ENCODE data around the gene ZFP57. TPM values are rescaled to one million over a fixed set of nuclear protein-coding genes. Genes with fewer than 3 reads are reported as not detected.

Gene ZFP57
- total and polyA plus RNA-seq, 4 donors = 0.01 to 2.4 (median 1.1) TPM

DNA sequence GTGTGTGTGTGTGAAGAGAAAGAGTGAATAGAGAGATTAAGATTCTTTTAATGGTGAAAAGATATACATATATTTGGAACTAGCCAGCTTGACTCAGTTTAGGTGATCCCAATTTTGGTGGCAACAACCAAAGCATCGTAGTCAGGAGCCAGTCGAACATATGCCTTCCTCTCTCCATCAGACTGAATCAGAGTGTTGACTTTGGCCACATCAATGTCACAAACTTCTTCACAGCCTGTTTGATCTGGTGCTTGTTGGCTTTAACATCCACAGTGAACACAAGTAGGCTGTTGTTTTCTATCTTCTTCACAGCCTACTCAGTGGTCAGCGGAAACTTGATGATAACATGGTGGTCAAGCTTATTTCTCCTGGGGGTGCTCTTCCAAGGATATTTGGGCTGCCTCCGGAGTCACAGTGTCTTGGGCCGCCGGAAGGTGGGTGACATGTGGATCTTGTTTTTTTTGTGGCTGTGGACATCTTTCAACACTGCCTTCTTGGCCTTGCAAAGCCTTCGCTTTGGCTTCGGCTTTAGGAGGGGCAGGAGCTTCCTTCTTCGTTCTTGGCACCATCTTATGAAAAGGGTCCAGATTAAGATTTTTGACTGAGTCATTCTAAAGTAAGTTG, 45.7 kb upstream of the ZFP57 start:
- Histone ChIP-seq H3K27ac (ENCODE audit: low read depth in 1 of 2, low read length in 1 of 2) (no peak overlapping the region), H3K9ac (ENCODE audit: insufficient read depth in 1 of 2, low read length in 2 of 2) (no peak overlapping the region), H3K27me3 (ENCODE audit: control insufficient read depth in 3 of 3, insufficient read depth in 3 of 3, low read length in 2 of 3) (peaks cover 0 to 58% (median 16%) of the 10 kb centered on the region in 3 donors), H3K4me1 (ENCODE audit: control insufficient read depth in 5 of 5, insufficient read depth in 5 of 5, low read length in 5 of 5) (peaks cover 0 to 6% (median 0%) of the 10 kb centered on the region in 5 donors), H3K4me3 (no peak overlapping the region), H3K36me3 (ENCODE audit: control insufficient read depth in 4 of 4, insufficient read depth in 4 of 4, low read length in 4 of 4) (peaks cover 0 to 31% (median 0%) of the 10 kb centered on the region in 4 donors), H3K9me3 (ENCODE audit: control insufficient read depth in 4 of 4, insufficient read depth in 3 of 4, low read length in 3 of 4) (no peaks in the 10 kb centered on the region)
- TF ChIP-seq, protein P1, sequence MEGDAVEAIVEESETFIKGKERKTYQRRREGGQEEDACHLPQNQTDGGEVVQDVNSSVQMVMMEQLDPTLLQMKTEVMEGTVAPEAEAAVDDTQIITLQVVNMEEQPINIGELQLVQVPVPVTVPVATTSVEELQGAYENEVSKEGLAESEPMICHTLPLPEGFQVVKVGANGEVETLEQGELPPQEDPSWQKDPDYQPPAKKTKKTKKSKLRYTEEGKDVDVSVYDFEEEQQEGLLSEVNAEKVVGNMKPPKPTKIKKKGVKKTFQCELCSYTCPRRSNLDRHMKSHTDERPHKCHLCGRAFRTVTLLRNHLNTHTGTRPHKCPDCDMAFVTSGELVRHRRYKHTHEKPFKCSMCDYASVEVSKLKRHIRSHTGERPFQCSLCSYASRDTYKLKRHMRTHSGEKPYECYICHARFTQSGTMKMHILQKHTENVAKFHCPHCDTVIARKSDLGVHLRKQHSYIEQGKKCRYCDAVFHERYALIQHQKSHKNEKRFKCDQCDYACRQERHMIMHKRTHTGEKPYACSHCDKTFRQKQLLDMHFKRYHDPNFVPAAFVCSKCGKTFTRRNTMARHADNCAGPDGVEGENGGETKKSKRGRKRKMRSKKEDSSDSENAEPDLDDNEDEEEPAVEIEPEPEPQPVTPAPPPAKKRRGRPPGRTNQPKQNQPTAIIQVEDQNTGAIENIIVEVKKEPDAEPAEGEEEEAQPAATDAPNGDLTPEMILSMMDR (IDR thresholded peaks at IDR 0.05; ENCODE audit: control extremely low read depth, extremely low read depth) = no peak
- DNase-seq (no peak), ATAC-seq (ENCODE audit: insufficient read depth, low FRiP score) (no peak)
- 91 to 93% methylated on average over 9 of the region's 9 CpGs for WGBS, 2 donors

DNA sequence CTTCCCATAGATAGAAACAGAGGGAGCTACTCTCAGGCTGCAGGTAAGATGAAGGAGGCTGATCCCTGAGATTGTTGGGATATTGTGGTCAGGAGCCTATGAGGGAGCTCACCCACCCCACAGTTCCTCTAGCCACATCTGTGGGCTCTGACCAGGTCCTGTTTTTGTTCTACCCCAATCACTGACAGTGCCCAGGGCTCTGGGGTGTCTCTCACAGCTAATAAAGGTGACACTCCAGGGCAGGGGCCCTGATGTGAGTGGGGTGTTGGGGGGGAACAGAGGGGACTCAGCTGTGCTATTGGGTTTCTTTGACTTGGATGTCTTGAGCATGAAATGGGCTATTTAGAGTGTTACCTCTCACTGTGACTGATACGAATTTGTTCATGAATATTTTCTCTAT, 45.0 kb upstream of the ZFP57 start:
- WGBS, 2 donors = 71 to 94% methylated on average over 1 of the region's 1 CpG
- H3K4me1 ChIP-seq (ENCODE audit: control insufficient read depth in 5 of 5, insufficient read depth in 5 of 5, low read length in 5 of 5) = peaks cover 0 to 6% (median 0%) of the 10 kb centered on the region in 5 donors
- no peak overlapping the region for H3K9ac ChIP-seq (ENCODE audit: insufficient read depth in 1 of 2, low read length in 2 of 2)
- no peaks in the 10 kb centered on the region for H3K9me3 ChIP-seq (ENCODE audit: control insufficient read depth in 4 of 4, insufficient read depth in 3 of 4, low read length in 3 of 4)
- peaks cover 0 to 63% (median 21%) of the 10 kb centered on the region in 3 donors for H3K27me3 ChIP-seq (ENCODE audit: control insufficient read depth in 3 of 3, insufficient read depth in 3 of 3, low read length in 2 of 3)
- TF ChIP-seq, protein P1 (IDR thresholded peaks at IDR 0.05; ENCODE audit: control extremely low read depth, extremely low read depth) = no peak
- ATAC-seq (ENCODE audit: insufficient read depth, low FRiP score) = no peak
- peaks cover 0 to 31% (median 0%) of the 10 kb centered on the region in 4 donors for H3K36me3 ChIP-seq (ENCODE audit: control insufficient read depth in 4 of 4, insufficient read depth in 4 of 4, low read length in 4 of 4)
- H3K4me3 ChIP-seq = no peak overlapping the region
- DNase-seq = no peak
- H3K27ac ChIP-seq (ENCODE audit: low read depth in 1 of 2, low read length in 1 of 2) = no peak overlapping the region

DNA sequence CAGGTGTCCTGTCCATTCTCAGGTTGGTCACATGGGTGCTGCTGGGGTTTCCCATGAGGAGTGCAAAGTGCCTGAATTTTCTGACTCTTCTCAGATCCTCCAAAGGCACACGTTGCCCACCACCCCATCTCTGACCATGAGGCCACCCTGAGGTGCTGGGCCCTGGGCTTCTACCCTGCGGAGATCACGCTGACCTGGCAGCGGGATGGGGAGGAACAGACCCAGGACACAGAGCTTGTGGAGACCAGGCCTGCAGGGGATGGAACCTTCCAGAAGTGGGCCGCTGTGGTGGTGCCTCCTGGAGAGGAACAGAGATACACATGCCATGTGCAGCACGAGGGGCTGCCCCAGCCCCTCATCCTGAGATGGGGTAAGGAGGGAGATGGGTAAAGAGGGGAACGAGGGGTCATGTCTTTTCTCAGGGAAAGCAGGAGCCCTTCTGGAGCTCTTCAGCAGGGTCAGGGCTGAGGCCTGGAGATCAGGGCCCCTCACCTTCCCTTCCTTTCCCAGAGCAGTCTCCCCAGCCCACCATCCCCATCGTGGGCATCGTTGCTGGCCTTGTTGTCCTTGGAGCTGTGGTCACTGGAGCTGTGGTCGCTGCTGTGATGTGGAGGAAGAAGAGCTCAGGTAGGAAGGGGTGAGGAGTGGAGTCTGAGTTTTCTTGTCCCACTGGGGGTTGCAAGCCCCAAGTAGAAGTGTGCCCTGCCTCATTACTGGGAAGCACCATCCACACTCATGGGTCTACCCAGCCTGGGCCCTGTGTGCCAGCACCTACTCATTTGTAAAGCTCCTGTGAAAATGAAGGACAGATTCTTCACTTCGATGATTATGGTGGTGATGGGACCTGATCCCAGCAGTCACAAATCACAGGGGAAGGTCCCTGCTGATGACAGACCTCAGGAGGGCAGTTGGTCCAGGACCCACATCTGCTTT, 44.3 kb upstream of the ZFP57 start:
- H3K27me3 ChIP-seq (ENCODE audit: control insufficient read depth in 3 of 3, insufficient read depth in 3 of 3, low read length in 2 of 3) = peaks cover 0 to 61% (median 28%) of the 10 kb centered on the region in 3 donors
- peak overlapping the region; percentile 88 for H3K4me3 ChIP-seq
- WGBS, 2 donors = 78 to 90% methylated on average over 11 of the region's 11 CpGs
- no peak overlapping the region for H3K9ac ChIP-seq (ENCODE audit: insufficient read depth in 1 of 2, low read length in 2 of 2)
- no peaks in the 10 kb centered on the region for H3K9me3 ChIP-seq (ENCODE audit: control insufficient read depth in 4 of 4, insufficient read depth in 3 of 4, low read length in 3 of 4)
- ATAC-seq (ENCODE audit: insufficient read depth, low FRiP score) (no peak), DNase-seq (no peak)
- TF ChIP-seq, protein P1 (IDR thresholded peaks at IDR 0.05; ENCODE audit: control extremely low read depth, extremely low read depth) = no peak
- peaks cover 0 to 6% (median 0%) of the 10 kb centered on the region in 5 donors for H3K4me1 ChIP-seq (ENCODE audit: control insufficient read depth in 5 of 5, insufficient read depth in 5 of 5, low read length in 5 of 5)
- H3K36me3 ChIP-seq (ENCODE audit: control insufficient read depth in 4 of 4, insufficient read depth in 4 of 4, low read length in 4 of 4) = peaks cover 0 to 31% (median 0%) of the 10 kb centered on the region in 4 donors
- H3K27ac ChIP-seq (ENCODE audit: low read depth in 1 of 2, low read length in 1 of 2) = no peak overlapping the region

Measured in lung (tissue), 12 donors.